ENCODE measurements around the gene SUDS3. TPM values are rescaled to one million over a fixed set of nuclear protein-coding genes. Genes with fewer than 3 reads are reported as not detected.
"Not testable (repeated sequence)": the region's sequence is repeated elsewhere in the genome, so short reads cannot be mapped to it uniquely, and the experiment has no call there.

Gene SUDS3
- total RNA-seq, 1 donor from 2014 or later = 26.2 TPM

GRCh38 chr12:118397708-118398440 lies 21.5 kb downstream of the SUDS3 start:
- DNase-seq (ENCODE audit: low read depth in 2 of 2) = peak in 1 of 2 donors; percentile 77

- no peak for DNase-seq (ENCODE audit: low read depth in 2 of 2)
Measured at GRCh38 chr12:118398524-118398923, 22.2 kb downstream of the SUDS3 start.

- DNase-seq (ENCODE audit: low read depth in 2 of 2) = no peak
Measured at GRCh38 chr12:118398940-118399339, 22.6 kb downstream of the SUDS3 start.

- peak in 1 of 2 donors; percentile 82 for DNase-seq (ENCODE audit: low read depth in 2 of 2)
Measured at GRCh38 chr12:118402251-118402650, 25.9 kb downstream of the SUDS3 start.

- DNase-seq (ENCODE audit: low read depth in 2 of 2) = peak; percentile 72 to 81
Measured at GRCh38 chr12:118404876-118405521, 28.6 kb downstream of the SUDS3 start.

- not testable (repeated sequence) for DNase-seq (ENCODE audit: low read depth in 2 of 2)
Measured at GRCh38 chr12:118408241-118408640, 31.9 kb downstream of the SUDS3 start.

- no peak for DNase-seq (ENCODE audit: low read depth in 2 of 2)
Measured at GRCh38 chr12:118409834-118410233, 33.5 kb downstream of the SUDS3 start.

- DNase-seq (ENCODE audit: low read depth in 2 of 2) = no peak
Measured at GRCh38 chr12:118417942-118418341, 41.6 kb downstream of the SUDS3 start.

- peak; percentile 64 to 77 for DNase-seq (ENCODE audit: low read depth in 2 of 2)
Measured at GRCh38 chr12:118418385-118419057, 42.2 kb downstream of the SUDS3 start.

GRCh38 chr12:118420673-118421072 lies 44.3 kb downstream of the SUDS3 start:
- no peak for DNase-seq (ENCODE audit: low read depth in 2 of 2)

- DNase-seq (ENCODE audit: low read depth in 2 of 2) = no peak
Measured at GRCh38 chr12:118424884-118425283, 48.5 kb downstream of the SUDS3 start.

- no peak for DNase-seq (ENCODE audit: low read depth in 2 of 2)
Measured at GRCh38 chr12:118425364-118425763, 49.0 kb downstream of the SUDS3 start.

GRCh38 chr12:118427819-118428218 lies 51.5 kb downstream of the SUDS3 start:
- no peak for DNase-seq (ENCODE audit: low read depth in 2 of 2)

- DNase-seq (ENCODE audit: low read depth in 2 of 2) = no peak
Measured at GRCh38 chr12:118428643-118429042, 52.3 kb downstream of the SUDS3 start.

GRCh38 chr12:118429688-118430383 lies 53.5 kb downstream of the SUDS3 start:
- DNase-seq (ENCODE audit: low read depth in 2 of 2) = no peak

GRCh38 chr12:118430516-118430915 lies 54.2 kb downstream of the SUDS3 start:
- peak in 1 of 2 donors; percentile 21 for DNase-seq (ENCODE audit: low read depth in 2 of 2)

- no peak for DNase-seq (ENCODE audit: low read depth in 2 of 2)
Measured at GRCh38 chr12:118432812-118433545, 56.6 kb downstream of the SUDS3 start.

- DNase-seq (ENCODE audit: low read depth in 2 of 2) = peak in 1 of 2 donors; percentile 22
Measured at GRCh38 chr12:118436002-118436730, 59.8 kb downstream of the SUDS3 start.

- DNase-seq (ENCODE audit: low read depth in 2 of 2) = peak in 1 of 2 donors; percentile 28
Measured at GRCh38 chr12:118436986-118437385, 60.6 kb downstream of the SUDS3 start.

- no peak for DNase-seq (ENCODE audit: low read depth in 2 of 2)
Measured at GRCh38 chr12:118439068-118439467, 62.7 kb downstream of the SUDS3 start.
